WERI-Rb-1 (cell line): ENCODE measurements around the gene NT5C1A.

Experiments used
- DNase-seq: peaks from one replicate; pipeline ENCODE4 v3.0.0-alpha.2; 2020
- H3K27ac ChIP-seq: fragments of 250-450 bp; sonication (Bioruptor Pico); 2 replicates; pipeline ENCODE4 v1.5.1; 2020; ENCODE audit warnings: mild to moderate bottlenecking, moderate library complexity
- H3K27me3 ChIP-seq: fragments of 250-450 bp; sonication (Bioruptor Pico); 2 replicates; pipeline ENCODE4 v1.5.1; 2021; ENCODE audit warnings: mild to moderate bottlenecking, low read depth, moderate library complexity; ENCODE audit not compliant: insufficient read depth, severe bottlenecking
- H3K36me3 ChIP-seq: fragments of 250-450 bp; sonication (Bioruptor Pico); 2 replicates; pipeline ENCODE4 v1.5.1; 2020; ENCODE audit warnings: mild to moderate bottlenecking, moderate library complexity
- H3K4me3 ChIP-seq: 2 replicates; pipeline ENCODE4 v1.5.1; 2011; ENCODE audit warnings: low read depth, mild to moderate bottlenecking, control low read depth, low read length
- H3K9me3 ChIP-seq: fragments of 250-450 bp; sonication (Bioruptor Pico); 2 replicates; pipeline ENCODE4 v1.5.1; 2021; ENCODE audit warnings: mild to moderate bottlenecking, moderate library complexity; ENCODE audit not compliant: severe bottlenecking
- CTCF ChIP-seq: IDR thresholded peaks from 2 replicates; pipeline ENCODE4 v1.5.1; 2011; ENCODE audit warnings: low read depth, mild to moderate bottlenecking, control low read depth, inconsistent platforms, low read length

Gene NT5C1A

DNA sequence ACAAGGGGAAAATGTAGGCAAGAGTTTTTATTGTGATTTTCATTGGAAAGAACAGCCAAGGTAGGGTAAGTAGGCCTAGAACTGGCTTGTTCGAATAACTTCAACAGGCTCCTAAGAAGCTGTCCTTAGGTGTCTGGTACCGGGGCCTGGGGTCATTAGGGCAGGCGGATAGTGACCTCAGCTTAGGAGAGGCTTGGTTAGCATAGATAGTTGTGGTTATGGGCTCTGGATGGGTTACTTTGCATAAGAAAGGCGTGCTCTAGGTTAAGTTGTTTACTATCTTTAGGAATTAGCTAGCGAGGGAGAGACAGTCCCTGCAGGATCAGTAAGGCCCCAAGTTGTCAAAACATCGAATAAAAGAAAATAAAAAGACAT is 40.0 kb upstream of the NT5C1A start:
- TF ChIP-seq CTCF: no peak
- no peaks in the 10 kb centered on the region for H3K27me3 ChIP-seq
- no peaks in the 10 kb centered on the region for H3K9me3 ChIP-seq
- H3K27ac ChIP-seq: no peak overlapping the region
- no peaks in the 10 kb centered on the region for H3K36me3 ChIP-seq
- no peak for DNase-seq
- H3K4me3 ChIP-seq: no peak overlapping the region

DNA sequence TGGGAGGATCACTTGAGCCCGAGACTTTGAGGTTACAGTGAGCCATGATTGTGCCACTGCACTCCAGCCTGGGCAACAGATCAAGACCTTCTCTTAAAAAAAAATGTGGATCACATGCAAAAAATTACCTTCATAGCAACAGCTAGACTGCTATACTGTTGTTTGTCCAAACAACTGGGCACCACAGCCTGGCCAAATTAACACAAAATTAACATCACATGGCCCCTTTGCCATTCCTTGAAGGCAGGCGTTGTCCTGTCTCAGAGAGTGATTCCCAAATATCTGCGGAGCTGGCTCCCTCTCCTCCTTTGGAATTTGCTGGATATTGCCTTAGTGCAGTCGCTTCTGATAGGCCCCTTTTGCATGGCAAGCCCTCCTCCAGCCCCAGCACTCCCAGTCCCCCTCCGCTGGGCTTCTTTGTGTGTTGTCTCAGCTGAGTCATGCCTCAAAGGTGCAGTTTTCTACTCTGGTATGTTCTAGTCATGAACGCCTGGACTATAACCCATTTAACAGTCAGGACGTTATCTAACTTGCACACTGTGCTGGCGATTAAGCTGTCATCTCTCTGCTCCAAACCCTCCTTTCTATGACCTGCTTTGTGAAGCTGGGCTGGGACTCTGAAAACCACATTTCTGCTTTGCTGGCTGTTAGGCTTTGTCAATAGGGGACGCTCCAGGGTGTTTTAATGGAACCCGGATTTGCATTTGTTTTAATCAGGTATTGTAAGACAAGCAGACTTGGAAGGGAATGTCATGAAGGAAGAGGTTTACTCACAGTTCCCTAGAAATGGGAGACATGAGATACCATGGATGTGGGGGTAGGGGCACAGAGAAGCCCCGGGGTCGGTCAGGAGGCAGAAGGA is 39.4 kb upstream of the NT5C1A start:
- TF ChIP-seq CTCF: no peak
- Histone ChIP-seq H3K27ac (no peak overlapping the region), H3K4me3 (no peak overlapping the region), H3K27me3 (no peaks in the 10 kb centered on the region), H3K9me3 (no peaks in the 10 kb centered on the region), H3K36me3 (no peaks in the 10 kb centered on the region)
- DNase-seq: no peak

DNA sequence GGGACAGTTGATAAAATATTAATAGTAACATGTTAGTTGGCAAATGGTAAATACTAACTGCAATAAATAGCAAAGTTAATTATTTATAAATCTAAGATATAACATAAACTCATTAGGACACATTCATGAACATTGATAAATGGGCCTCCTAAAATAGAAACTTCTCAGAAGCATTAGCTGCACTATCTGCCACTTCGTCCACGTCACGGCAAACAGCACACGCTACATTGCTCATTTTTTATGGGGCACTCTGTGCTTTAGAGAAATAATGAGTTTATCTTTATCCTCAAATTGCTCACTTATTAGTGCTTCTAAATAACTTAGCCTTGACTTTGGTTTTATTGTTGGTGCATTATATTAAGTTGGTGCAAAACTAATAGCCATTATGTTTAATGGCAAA is 35.6 kb upstream of the NT5C1A start:
- H3K27me3 ChIP-seq: no peaks in the 10 kb centered on the region
- no peaks in the 10 kb centered on the region for H3K36me3 ChIP-seq
- no peak for TF ChIP-seq CTCF
- H3K4me3 ChIP-seq: no peak overlapping the region
- no peak for DNase-seq
- H3K27ac ChIP-seq: no peak overlapping the region
- H3K9me3 ChIP-seq: no peaks in the 10 kb centered on the region

DNA sequence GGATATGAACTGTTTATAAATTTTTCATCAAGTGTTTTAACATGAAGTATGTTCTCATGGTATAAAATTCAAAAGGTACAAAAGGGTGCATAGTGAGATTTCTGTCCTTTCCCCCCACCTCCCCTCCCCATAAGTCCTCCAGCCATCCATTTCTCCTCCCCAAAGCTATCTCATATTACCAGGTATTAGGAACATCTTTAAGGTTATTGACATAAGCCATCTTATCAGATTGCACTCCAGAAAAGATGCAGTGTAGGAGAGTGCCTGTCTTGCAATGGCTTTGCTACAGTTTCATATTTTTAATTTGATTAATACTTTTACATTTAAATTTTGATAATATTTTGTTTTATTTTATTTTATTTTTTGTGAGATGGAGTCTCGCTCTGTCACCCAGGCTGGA is 32.9 kb upstream of the NT5C1A start:
- no peak for DNase-seq
- no peak overlapping the region for H3K4me3 ChIP-seq
- H3K27me3 ChIP-seq: no peaks in the 10 kb centered on the region

GRCh38 chr1:39701049-39701439 is 29.1 kb upstream of the NT5C1A start:
- H3K27me3 ChIP-seq: no peaks in the 10 kb centered on the region
- no peak overlapping the region for H3K27ac ChIP-seq
- no peak for TF ChIP-seq CTCF
- H3K9me3 ChIP-seq: no peaks in the 10 kb centered on the region
- DNase-seq: no peak
- no peak overlapping the region for H3K4me3 ChIP-seq
- H3K36me3 ChIP-seq: no peaks in the 10 kb centered on the region

More for the DNA sequence above, 32.9 kb upstream of the NT5C1A start:
- Histone ChIP-seq H3K9me3 (no peaks in the 10 kb centered on the region), H3K27ac (no peak overlapping the region), H3K36me3 (no peaks in the 10 kb centered on the region)
- TF ChIP-seq CTCF: no peak

DNA sequence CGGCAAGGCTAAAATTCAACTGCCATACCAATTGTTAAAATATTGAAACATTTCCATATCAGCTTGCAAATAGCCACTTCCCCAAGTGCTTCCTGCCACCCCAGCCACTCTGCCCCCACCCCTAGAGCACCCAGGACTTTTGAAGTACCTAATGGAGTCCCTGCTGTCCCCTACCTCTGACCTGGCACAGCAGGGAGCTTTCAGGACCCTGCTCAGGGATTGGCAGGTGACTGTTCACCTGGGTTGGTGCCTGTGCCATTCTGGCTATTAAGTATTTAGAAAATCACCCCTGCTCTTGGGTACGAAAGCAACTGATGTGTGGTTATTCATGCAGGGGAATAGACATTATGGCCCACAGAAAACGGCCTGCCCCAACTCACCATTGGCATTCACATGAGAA is 28.4 kb upstream of the NT5C1A start:
- Histone ChIP-seq H3K36me3 (no peaks in the 10 kb centered on the region), H3K27me3 (no peaks in the 10 kb centered on the region), H3K9me3 (no peaks in the 10 kb centered on the region), H3K4me3 (no peak overlapping the region), H3K27ac (no peak overlapping the region)
- DNase-seq: no peak
- no peak for TF ChIP-seq CTCF
